Endothelial cell of umbilical vein (primary cell): ENCODE results near the gene PEG3.

Experiments
- CTCF ChIP-seq, 2 donors: IDR thresholded peaks; 1 replicate in 1 of 2; 2 replicates in 1 of 2; pipeline ENCODE4 v1.5.1; 2011; ENCODE audit warnings: low read length in 2 of 2, mild to moderate bottlenecking in 2 of 2, moderate library complexity in 2 of 2, control low read depth in 1 of 2, inconsistent platforms in 1 of 2, low read depth in 1 of 2; ENCODE audit not compliant: insufficient read depth in 1 of 2; ENCODE audit errors: extremely low read depth in 1 of 2
- EZH2 ChIP-seq: IDR thresholded peaks from 2 replicates; pipeline ENCODE4 v1.6.1; 2012; ENCODE audit warnings: borderline replicate concordance, low read depth, mild to moderate bottlenecking, moderate library complexity, low read length, inconsistent platforms; ENCODE audit not compliant: severe bottlenecking
- GATA2 ChIP-seq: IDR thresholded peaks from 2 replicates; pipeline ENCODE4 v1.7.0; 2011; ENCODE audit warnings: low read depth, mild to moderate bottlenecking, moderate library complexity, mixed read lengths, low read length; ENCODE audit not compliant: insufficient read length, insufficient read depth
- MAX ChIP-seq: IDR thresholded peaks from 2 replicates; pipeline ENCODE4 v1.6.1; 2011; ENCODE audit not compliant: insufficient read depth, insufficient read length
- MYC ChIP-seq: IDR thresholded peaks from one replicate; pipeline ENCODE4 v1.6.1; 2011; ENCODE audit warnings: mild to moderate bottlenecking, low read depth, low read length
- POLR2A ChIP-seq: IDR thresholded peaks from 2 replicates; pipeline ENCODE4 v1.6.1; 2012; ENCODE audit warnings: low read depth, mild to moderate bottlenecking, control low read depth, low read length

GRCh38 chr19:56837492-56838023 is 3.0 kb downstream of the PEG3 start:
- TF ChIP-seq EZH2 (no peak), POLR2A (no peak), GATA2 (no peak), CTCF (IDR thresholded peaks at IDR 0.05; ENCODE audit: extremely low read depth in 1 of 2, insufficient read depth in 1 of 2, low read depth in 1 of 2, low read length in 2 of 2) (no peak), MYC (no peak), MAX (no peak)
